Hepatocyte (in vitro differentiated cells): Measurements from ENCODE around the gene DYNLL2. TPM values are rescaled to one million over a fixed set of nuclear protein-coding genes. Genes with fewer than 3 reads are reported as not detected.
A peak's percentile ranks its signal among the peaks of the same experiment; 100 is the strongest.
"Not testable (repeated sequence)": the region's sequence is repeated elsewhere in the genome, so short reads cannot be mapped to it uniquely, and the experiment has no call there.

Experiments used
- DNase-seq: peaks from one replicate; pipeline ENCODE4 v3.0.0-alpha.2; 2016; ENCODE audit warnings: low spot score
- H2AFZ ChIP-seq: fragments of 200-600 bp; sonication (generic); 2 replicates; pipeline ENCODE4 v1.6.0; 2016; ENCODE audit warnings: antibody characterized with exemption, mild to moderate bottlenecking
- H3K27ac ChIP-seq: fragments of 200-600 bp; sonication (generic); 2 replicates; pipeline ENCODE4 v1.5.1; 2016; ENCODE audit warnings: mild to moderate bottlenecking
- H3K27me3 ChIP-seq: fragments of 200-600 bp; sonication (generic); 2 replicates; pipeline ENCODE4 v1.6.1; 2016
- H3K36me3 ChIP-seq: fragments of 200-600 bp; sonication (generic); replicated peaks from 2 replicates; pipeline ENCODE4 v1.5.1; 2016; ENCODE audit warnings: low read depth; ENCODE audit not compliant: insufficient read depth
- H3K4me1 ChIP-seq: fragments of 200-600 bp; sonication (generic); 2 replicates; pipeline ENCODE4 v1.5.1; 2016; ENCODE audit warnings: mild to moderate bottlenecking, moderate library complexity; ENCODE audit not compliant: insufficient read depth
- H3K4me2 ChIP-seq: fragments of 200-600 bp; sonication (generic); 2 replicates; pipeline ENCODE4 v1.6.0; 2016
- H3K4me3 ChIP-seq: fragments of 200-600 bp; sonication (generic); 2 replicates; pipeline ENCODE4 v1.5.1; 2016; ENCODE audit warnings: mild to moderate bottlenecking
- H3K79me2 ChIP-seq: fragments of 200-600 bp; sonication (generic); 2 replicates; pipeline ENCODE4 v1.6.0; 2017; ENCODE audit warnings: mild to moderate bottlenecking
- H3K9me2 ChIP-seq: fragments of 200-600 bp; sonication (generic); replicated peaks from 2 replicates; pipeline ENCODE4 v1.6.0; 2017; ENCODE audit warnings: mild to moderate bottlenecking; ENCODE audit not compliant: insufficient read depth
- H3K9me3 ChIP-seq: fragments of 200-600 bp; sonication (generic); 2 replicates; pipeline ENCODE4 v1.5.1; 2016; ENCODE audit warnings: low read depth, mild to moderate bottlenecking
- H4K20me1 ChIP-seq: fragments of 200-600 bp; sonication (generic); 2 replicates; pipeline ENCODE4 v1.6.0; 2016; ENCODE audit warnings: mild to moderate bottlenecking; ENCODE audit not compliant: insufficient read depth, poor library complexity, severe bottlenecking
- CTCF ChIP-seq: fragments of 200-600 bp; sonication (generic); IDR thresholded peaks from 2 replicates; pipeline ENCODE4 v1.5.1; 2016; ENCODE audit warnings: antibody characterized with exemption, mild to moderate bottlenecking; ENCODE audit not compliant: poor library complexity
- EZH2 ChIP-seq: fragments of 200-600 bp; sonication (generic); IDR thresholded peaks from 2 replicates; pipeline ENCODE4 v1.6.1; 2016; ENCODE audit warnings: antibody characterized with exemption, mild to moderate bottlenecking, borderline replicate concordance
- EZH2phosphoT487 ChIP-seq: fragments of 200-600 bp; sonication (generic); IDR thresholded peaks from one replicate; pipeline ENCODE4 v1.6.1; 2018; ENCODE audit warnings: antibody characterized with exemption, mild to moderate bottlenecking, low read depth, moderate library complexity; ENCODE audit not compliant: unreplicated experiment, severe bottlenecking
- WGBS: methylation state at CpG from one replicate; pipeline ENCODE4 v1.1.6; 2016; ENCODE audit warnings: low lambda C conversion rate; ENCODE audit errors: missing lambda C conversion rate; 5-methylcytosine and 5-hydroxymethylcytosine counted together
- polyA plus RNA-seq: library from polyadenylated mRNA; unstranded; fragments of >200 nt; fragmentation: Nextera tagmentation; extraction: Ambion mirVana; gene quantifications from 2 replicates; pipeline ENCODE4 v1.2.1, GENCODE V29; 2016
- total RNA-seq: library from RNA; depleted of rRNA; stranded (reverse); fragments of >200 nt; gene quantifications from 2 replicates; pipeline ENCODE4 v1.2.3, GENCODE V29; 2014

Gene DYNLL2
- total and polyA plus RNA-seq, 2 experiments from 2014 or later = 2.7 to 23.2 TPM

GRCh38 chr17:58127846-58128245 is 44.6 kb downstream of the DYNLL2 start:
- WGBS = 61% methylated on average over 1 of the region's 1 CpG
- H3K9me3 ChIP-seq = no peaks in the 10 kb centered on the region
- TF ChIP-seq EZH2 = no peak
- no peak for TF ChIP-seq CTCF
- TF ChIP-seq EZH2phosphoT487 = no peak

GRCh38 chr17:58132697-58133096 is 49.5 kb downstream of the DYNLL2 start:
- H3K4me2 ChIP-seq, H3K79me2 ChIP-seq: not testable (repeated sequence)
- 91% methylated on average over 5 of the region's 5 CpGs for WGBS

More at GRCh38 chr17:58127846-58128245, 44.6 kb downstream of the DYNLL2 start:
- Histone ChIP-seq H3K27me3 (peaks cover 26% of the 10 kb centered on the region), H3K27ac (no peak overlapping the region), H4K20me1 (no peaks in the 10 kb centered on the region), H3K4me3 (no peak overlapping the region), H3K36me3 (no peaks in the 10 kb centered on the region), H3K4me1 (no peaks in the 10 kb centered on the region), H3K4me2 (no peak overlapping the region), H3K79me2 (no peaks in the 10 kb centered on the region), H3K9me2 (no peaks in the 10 kb centered on the region), H2AFZ (no peak overlapping the region)
- DNase-seq = no peak

GRCh38 chr17:58136669-58137279 is 53.6 kb downstream of the DYNLL2 start:
- H4K20me1 ChIP-seq = no peaks in the 10 kb centered on the region
- H3K79me2 ChIP-seq = no peaks in the 10 kb centered on the region
- WGBS = 19% methylated on average over 8 of the region's 8 CpGs
- TF ChIP-seq EZH2 (no peak), CTCF (peak; percentile 32), EZH2phosphoT487 (no peak)
- no peaks in the 10 kb centered on the region for H3K36me3 ChIP-seq
- H3K4me2 ChIP-seq = no peak overlapping the region
- H3K27ac ChIP-seq = no peak overlapping the region
- no peak overlapping the region for H3K4me3 ChIP-seq
- no peaks in the 10 kb centered on the region for H3K9me2 ChIP-seq
- H3K9me3 ChIP-seq = no peaks in the 10 kb centered on the region
- peaks cover 65% of the 10 kb centered on the region for H3K27me3 ChIP-seq
- H3K4me1 ChIP-seq = no peaks in the 10 kb centered on the region
- peak; percentile 28 for DNase-seq
- no peak overlapping the region for H2AFZ ChIP-seq

More at GRCh38 chr17:58132697-58133096, 49.5 kb downstream of the DYNLL2 start:
- H3K36me3 ChIP-seq, H3K4me3 ChIP-seq, H3K27ac ChIP-seq, H3K4me1 ChIP-seq, DNase-seq, H2AFZ ChIP-seq, H3K9me2 ChIP-seq, H3K9me3 ChIP-seq, H4K20me1 ChIP-seq: not testable (repeated sequence)
- peaks cover 55% of the 10 kb centered on the region for H3K27me3 ChIP-seq

GRCh38 chr17:58141505-58141904 is 58.3 kb downstream of the DYNLL2 start:
- no peak overlapping the region for H3K27ac ChIP-seq
- peaks cover 6% of the 10 kb centered on the region for H3K9me3 ChIP-seq
- TF ChIP-seq CTCF = no peak
- WGBS = 90% methylated on average over 3 of the region's 5 CpGs
- H3K27me3 ChIP-seq = peaks cover 33% of the 10 kb centered on the region
- H3K36me3 ChIP-seq = no peaks in the 10 kb centered on the region
- no peaks in the 10 kb centered on the region for H3K4me1 ChIP-seq
- H3K4me3 ChIP-seq = no peak overlapping the region
- no peaks in the 10 kb centered on the region for H4K20me1 ChIP-seq
- H2AFZ ChIP-seq = no peak overlapping the region
- no peaks in the 10 kb centered on the region for H3K79me2 ChIP-seq
- H3K4me2 ChIP-seq = no peak overlapping the region
- DNase-seq = no peak
- H3K9me2 ChIP-seq = no peaks in the 10 kb centered on the region

- H3K4me3 ChIP-seq, H3K36me3 ChIP-seq, H3K27ac ChIP-seq: not testable (repeated sequence)
These were observed 60.1 kb downstream of the DYNLL2 start for GRCh38 chr17:58143335-58143734.

More at GRCh38 chr17:58143335-58143734, 60.1 kb downstream of the DYNLL2 start:
- not testable (repeated sequence) for H4K20me1 ChIP-seq, DNase-seq, H3K4me2 ChIP-seq, H3K9me3 ChIP-seq, H2AFZ ChIP-seq, H3K79me2 ChIP-seq, H3K9me2 ChIP-seq, H3K4me1 ChIP-seq
- WGBS = 87% methylated on average over 4 of the region's 4 CpGs
- H3K27me3 ChIP-seq = peaks cover 29% of the 10 kb centered on the region
